GM20431 (cell line): ENCODE measurements around the gene CASK.

ENCODE experiments used
- in situ Hi-C: fragments of 300-500 bp; cut with MseI, MboI; formaldehyde crosslinking; loops from one replicate; pipeline ENCODE4 v1.15.0; 2020; ENCODE audit warnings: low sequenced_read_pairs; ENCODE audit not compliant: unreplicated experiment

CASK gene

DNA sequence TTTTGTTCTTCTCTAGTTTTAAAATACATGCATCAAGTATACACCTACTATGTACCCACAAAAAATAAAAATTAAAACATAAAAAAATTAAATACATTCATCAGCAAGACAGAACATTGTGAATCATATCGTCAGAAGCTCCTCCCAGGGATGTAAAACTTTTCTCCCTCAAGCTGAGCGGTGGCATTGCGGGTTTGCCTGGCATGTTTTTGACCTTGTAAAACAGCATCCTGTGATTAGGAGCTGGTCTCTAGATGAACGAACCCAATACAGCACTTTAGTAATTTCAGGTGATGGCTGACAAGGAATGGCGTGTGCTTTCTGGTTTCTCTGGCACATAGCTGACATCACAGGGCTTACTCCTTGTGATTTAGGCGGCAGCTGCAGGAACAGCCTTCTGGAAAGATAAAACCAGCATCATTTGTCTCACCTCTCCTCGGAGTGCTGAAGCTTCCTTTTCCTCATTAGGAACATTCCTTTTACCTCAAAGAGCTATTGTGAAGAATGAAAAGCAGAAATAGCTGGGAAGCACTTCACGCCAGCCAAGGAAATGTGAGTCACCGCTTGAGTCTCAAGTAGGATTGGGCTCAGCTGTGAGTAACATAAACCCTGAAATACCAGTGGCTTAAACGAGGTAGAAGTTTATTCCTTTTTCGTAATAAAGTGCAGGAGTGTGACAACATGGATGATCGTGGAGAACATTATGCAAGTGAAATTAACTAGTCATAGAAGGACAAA lies 431.9 kb downstream of the CASK start:
- in situ Hi-C loops, result no loop called here

DNA sequence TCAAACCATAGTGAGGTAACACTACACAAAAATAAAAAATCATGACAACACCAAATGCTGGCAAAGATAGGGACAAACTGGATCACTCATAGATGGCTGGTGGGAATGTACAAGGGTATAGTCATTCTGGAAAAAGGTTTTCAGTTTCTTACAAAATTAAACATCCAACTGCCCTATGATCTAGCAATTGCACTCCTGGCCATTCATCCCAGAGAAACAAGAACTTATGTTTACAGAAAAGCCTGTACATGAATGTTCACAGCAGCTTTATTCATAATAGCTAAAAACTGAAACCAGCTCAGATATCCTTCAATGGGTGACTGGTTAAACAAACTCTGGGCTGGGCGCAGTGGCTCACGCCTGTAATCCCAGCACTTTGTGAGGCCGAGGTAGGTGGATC lies 432.9 kb downstream of the CASK start:
- in situ Hi-C loops, result no loop called here

DNA sequence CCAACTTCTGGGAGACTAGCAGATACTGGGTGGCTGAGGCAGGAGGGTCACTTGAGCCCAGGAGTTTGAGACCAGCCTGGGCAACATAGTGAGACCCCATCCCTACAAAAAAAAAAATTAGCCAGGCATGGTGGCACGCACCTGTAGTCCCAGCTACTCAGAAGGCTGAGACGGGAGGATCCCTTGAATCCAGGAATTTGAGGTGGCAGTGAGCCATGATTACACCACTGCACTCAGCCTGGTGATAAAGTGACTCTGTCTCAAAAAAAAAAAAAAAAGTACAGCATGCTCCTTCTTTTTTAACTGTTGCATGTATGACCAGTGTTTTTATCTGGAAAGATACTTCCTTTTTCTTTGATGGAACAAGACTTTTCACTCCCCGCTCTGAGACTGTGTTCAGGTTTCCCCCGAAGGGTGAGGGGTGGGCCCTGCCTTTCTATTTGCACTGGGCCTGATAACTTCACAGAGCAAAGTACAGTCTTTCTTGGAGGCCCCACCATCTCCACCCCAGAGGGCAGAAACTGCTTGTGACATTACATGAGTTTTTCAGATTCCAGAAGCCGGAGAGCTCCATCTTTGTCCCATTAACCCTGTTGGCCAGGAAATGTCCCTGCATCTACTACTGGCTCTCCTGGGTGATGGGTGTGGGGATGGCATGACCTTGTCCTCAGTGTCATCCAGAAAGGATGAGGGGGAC lies 441.1 kb downstream of the CASK start:
- in situ Hi-C loops, result no loop called here

DNA sequence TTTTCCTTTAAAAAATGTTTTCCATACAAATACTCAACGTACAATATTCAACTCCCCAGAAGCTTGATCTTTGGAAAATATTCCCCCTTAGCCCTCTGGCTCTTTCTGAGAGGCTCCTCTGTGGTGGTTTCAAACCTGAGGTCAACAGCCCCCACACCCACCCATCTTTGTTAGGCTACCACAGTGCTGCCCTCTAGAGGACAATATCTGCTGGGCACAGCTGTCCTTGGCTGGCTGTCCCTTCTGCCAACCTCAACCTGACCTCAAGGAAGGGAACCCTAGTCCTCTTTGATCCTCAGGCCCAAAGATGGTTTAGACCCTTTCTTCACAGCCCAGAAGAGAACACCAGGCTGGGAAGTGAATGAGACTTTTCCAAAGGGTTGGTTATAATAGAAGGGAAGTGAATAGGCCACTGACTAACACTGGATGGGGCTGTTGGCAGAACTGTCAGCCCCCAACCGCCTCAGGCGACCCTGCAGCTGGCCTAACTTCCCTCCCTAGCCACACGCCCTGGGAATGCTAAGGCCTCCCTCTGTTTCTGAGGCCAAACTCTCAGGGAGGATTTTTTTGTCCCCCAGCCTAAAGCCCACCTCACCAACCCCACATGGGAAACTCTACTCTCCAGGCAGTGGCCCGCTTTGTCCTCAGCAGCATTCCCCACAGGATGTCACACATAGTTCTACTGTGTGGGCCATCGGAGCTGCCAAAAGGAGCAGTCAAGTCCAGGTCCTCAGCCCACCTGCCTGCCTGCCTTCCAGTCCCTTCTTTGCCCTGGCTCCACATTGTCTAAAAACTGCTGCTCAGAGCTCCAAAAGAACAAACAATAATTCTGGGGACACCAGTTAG lies 441.9 kb downstream of the CASK start:
- in situ Hi-C loops, result no loop called here

DNA sequence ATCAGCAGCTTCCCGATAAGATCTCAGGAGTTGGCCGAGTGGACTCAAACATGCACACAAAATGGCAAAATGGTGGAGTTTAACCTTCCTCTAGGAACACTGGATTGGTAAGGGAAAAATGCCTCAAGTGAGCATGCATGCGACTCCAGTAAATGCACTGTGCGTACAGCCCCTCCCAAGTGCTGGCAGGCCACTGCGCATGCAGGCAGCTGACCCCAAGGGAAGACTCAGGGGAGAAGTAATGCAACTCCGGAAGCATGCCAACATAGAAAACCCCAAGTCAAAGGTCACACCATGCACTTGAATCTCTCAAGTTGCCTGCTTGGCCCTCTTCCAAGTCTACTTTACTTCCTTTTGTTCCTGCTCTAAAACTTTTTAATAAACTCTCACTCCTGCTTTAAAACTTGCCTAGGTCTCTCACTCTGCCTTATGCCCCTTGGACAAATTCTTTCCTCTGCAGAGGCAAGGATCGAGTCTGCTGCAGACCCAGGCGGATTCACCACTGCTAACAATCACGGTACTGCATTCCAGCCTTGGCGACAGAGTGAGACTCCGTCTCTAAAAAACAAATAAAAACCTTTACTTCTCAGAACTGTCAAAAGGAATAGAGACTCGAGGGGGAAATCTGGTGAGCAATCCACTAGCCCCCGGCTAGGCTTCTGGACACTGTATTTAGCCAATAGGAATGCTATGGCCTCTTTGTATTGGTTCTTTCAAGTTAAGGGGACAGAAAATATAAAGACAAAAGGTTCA lies 442.7 kb downstream of the CASK start:
- in situ Hi-C loops, result no loop called here

DNA sequence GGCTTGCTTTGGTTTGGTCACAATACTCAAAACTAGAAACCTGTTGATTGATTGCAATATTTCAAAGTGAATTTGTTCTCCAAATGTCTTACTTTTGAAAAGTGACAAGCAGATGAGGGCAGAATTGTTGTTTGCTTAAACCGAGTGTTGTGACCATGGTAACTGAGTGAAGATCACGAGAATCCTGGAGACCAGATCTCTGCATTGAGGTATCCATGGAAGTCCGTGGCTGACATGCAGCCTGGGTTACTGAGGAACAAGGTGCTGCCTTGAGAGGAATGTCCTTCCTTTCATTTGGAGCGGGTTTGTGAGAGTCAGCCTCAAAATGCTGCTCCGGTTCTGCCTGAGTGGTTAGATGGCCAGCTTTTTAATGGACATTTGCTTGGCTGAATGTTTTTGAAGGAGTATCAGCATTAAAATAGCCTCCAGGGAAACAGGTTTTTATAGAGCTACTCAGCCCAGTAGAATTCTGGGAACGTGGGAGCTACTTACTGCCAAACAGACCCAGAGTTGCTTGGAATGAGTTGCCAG lies 444.9 kb downstream of the CASK start:
- in situ Hi-C loops, result no loop called here

DNA sequence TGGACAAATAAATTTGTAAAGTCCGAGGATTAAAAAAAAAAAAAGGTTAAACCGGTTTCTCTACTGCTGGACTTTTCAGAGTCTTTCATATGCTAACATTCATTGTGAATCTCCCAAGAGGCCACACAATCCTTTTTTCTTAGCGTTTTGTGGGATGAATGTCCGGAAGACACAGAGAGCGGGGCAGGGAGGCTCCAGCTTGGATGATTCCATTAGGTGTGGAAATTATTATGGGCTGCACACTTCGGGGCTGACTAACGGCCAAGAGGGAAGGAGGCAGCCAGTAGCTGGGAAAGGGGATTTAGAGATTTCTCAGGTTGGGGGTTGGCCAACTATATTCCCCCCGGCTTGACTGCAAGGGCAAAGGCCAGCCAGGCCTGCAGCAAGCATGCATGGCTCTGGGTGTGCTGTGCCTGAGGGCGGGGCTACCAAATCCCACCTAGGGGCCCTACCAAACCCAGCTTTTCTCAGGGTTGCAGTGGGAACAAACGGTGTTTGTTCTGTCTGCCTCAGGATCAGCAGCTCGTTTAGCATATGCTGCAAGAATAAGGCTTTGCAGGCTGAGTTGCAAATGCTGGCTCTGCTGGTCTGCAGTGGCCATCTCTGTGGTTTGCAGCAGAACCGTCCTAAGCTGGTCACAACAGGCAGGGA lies 447.6 kb downstream of the CASK start:
- in situ Hi-C loops, result no loop called here

DNA sequence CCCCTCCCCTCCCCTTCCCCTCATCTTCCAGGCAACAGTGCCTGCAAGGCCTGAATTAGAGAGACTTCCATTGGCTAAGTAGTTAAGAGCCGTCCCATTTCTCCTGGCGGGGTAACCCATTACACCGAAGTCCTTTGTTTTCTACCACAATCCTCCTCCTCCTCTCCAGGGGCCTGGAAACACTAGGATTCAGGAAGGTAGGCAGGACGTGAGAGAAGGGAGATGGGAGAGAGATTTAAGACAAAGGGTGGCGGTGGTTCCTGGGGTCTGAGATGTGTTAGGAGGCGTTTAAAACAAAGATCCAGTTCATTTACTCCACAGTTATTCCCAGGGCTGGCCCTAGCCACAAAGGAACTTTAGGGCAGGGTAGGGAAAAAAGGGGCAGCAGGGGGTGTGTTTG lies 448.2 kb downstream of the CASK start:
- in situ Hi-C loops, result no loop called here

DNA sequence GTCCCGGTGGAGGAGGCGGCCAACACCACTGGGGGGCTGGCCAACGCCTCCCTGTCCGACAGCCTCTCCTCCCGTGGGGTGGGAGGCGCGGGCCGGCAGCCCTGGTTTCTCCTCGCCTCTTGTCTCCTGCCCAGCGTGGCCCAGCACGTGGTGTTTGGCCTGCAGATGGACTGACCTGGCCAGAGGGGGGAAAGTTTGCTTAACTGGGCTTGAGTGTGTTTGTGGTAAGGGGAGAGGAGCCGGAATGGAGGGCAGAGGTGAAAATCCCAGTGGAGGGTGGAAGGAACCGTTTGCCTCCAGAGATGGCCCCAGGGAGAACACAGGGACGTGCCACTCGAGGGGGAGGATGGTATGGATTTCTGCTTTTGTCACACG lies 448.6 kb downstream of the CASK start:
- in situ Hi-C loops, result no loop called here

DNA sequence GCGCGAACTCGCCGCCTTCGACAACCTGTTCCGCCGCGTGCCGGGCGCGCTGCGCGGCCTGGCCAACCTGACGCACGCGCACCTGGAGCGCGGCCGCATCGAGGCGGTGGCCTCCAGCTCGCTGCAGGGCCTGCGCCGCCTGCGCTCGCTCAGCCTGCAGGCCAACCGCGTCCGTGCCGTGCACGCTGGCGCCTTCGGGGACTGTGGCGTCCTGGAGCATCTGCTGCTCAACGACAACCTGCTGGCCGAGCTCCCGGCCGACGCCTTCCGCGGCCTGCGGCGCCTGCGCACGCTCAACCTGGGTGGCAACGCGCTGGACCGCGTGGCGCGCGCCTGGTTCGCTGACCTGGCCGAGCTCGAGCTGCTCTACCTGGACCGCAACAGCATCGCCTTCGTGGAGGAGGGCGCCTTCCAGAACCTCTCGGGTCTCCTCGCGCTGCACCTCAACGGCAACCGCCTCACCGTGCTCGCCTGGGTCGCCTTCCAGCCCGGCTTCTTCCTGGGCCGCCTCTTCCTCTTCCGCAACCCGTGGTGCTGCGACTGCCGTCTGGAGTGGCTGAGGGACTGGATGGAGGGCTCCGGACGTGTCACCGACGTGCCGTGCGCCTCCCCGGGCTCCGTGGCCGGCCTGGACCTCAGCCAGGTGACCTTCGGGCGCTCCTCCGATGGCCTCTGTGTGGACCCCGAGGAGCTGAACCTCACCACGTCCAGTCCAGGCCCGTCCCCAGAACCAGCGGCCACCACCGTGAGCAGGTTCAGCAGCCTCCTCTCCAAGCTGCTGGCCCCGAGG lies 449.2 kb downstream of the CASK start:
- in situ Hi-C loops, result no loop called here

DNA sequence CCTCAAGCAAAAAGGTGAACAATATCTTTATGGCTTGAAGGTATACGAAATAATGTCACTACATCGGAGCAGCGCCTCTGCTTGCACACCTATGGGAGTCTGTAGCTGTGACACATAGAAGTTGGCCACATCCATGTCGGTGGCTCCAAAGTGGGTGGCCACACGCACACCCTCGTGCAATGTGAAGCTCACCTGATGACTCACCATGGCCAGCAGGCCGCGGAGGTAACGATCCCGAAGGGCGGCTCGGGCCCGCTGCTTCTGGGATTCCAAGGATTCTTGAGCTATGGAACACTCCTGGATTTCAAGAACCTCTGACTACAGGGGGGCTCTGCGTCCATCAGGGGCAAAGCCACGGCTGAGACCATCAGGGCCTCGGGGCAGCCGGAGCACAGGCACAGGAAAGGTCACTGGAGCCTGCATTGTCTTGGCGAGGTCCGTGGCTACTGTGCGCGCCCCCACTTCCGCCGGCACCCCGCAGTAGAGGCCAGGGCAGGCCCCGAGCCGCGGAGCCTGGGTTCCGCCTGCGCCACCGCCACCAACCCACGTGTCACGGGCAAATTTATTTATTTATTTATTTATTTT lies 451.0 kb downstream of the CASK start:
- in situ Hi-C loops, result no loop called here

DNA sequence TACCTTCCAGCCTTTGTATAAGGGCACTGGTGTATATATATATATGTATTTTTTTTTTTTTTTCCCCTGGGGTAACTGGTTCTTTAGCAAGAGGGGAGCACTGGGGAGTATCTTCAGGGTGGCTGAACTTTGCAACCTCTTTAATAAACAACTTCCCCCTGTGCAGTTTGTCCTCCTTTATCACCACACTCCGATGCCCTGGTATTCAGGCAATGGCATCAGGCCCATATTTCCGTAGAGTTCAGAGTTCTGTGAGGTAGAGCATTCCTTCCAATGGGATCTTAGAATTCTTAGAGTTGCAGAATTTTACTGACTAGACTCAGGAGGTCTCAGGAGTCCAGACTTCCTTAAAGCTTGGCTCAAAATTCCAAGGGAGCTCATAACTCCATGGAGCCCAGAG lies 451.6 kb downstream of the CASK start:
- in situ Hi-C loops, result no loop called here

DNA sequence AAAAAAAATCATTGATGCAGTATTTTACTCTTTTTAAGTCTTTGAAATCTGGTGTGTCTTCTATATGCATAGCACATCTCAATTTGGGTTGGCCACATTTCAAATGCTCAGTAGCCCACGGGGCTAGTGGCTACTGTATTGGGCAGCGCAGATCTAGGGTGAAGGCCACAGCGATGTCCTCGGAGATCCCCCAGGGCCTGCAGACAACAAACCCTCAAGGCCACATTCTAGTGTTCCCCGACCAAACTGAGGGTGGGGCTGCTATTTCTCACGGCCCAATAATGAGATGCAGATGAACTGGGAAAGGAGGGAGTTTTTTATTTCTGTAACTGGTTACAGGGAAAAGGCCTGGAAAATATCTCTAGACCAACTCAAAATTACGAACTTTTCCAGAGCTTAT lies 452.6 kb downstream of the CASK start:
- in situ Hi-C loops, result no loop called here

DNA sequence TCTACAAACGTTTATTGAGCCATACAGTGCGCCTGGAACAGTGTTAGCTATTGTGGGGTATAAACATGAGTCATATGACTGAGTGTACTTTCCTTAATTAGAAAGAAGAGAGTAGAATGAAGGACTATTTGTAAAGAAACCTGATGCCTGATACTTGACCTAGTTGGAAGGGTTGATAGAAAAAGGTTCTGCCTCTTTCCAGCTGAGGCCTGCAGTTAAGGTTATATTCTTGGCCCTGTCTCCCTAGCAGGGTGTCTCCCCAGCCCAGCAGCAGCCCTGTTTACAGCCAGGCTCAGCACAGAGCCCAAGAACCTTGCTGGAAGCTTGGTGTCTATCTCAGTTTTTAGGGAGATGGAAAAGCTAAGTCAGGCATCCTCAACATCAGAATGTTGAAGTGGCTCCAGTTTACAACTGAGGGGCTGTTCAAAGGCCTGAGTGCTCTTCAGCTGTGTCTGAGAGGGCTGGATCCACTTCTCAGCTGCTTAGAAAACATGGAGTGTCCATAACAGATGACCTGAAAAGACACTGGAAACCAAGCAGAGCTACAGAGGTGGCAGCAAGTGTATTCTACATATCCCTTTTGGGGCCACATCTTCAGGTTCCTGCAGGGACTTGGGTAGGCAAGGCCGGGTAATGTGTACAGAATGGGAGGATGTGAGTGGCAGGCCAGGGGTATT lies 454.6 kb downstream of the CASK start:
- in situ Hi-C loops, result no loop called here
